ENCODE results near the gene TNNC1. TPM values are rescaled to one million over a fixed set of nuclear protein-coding genes. Genes with fewer than 3 reads are reported as not detected.

TNNC1 gene
- total RNA-seq, 1 donor from 2014 or later: 12.4 TPM

- H3K4me1 ChIP-seq (ENCODE audit: insufficient read depth, low read length): peaks cover 26% of the 10 kb centered on the region
- peaks cover 18% of the 10 kb centered on the region for H3K36me3 Mint-ChIP-seq (ENCODE audit: low read depth, unreplicated experiment)
- no peaks in the 10 kb centered on the region for H3K9me3 Mint-ChIP-seq (ENCODE audit: unreplicated experiment)
Observed at GRCh38 chr3:52407779-52408178, 46.1 kb downstream of the TNNC1 start.

DNA sequence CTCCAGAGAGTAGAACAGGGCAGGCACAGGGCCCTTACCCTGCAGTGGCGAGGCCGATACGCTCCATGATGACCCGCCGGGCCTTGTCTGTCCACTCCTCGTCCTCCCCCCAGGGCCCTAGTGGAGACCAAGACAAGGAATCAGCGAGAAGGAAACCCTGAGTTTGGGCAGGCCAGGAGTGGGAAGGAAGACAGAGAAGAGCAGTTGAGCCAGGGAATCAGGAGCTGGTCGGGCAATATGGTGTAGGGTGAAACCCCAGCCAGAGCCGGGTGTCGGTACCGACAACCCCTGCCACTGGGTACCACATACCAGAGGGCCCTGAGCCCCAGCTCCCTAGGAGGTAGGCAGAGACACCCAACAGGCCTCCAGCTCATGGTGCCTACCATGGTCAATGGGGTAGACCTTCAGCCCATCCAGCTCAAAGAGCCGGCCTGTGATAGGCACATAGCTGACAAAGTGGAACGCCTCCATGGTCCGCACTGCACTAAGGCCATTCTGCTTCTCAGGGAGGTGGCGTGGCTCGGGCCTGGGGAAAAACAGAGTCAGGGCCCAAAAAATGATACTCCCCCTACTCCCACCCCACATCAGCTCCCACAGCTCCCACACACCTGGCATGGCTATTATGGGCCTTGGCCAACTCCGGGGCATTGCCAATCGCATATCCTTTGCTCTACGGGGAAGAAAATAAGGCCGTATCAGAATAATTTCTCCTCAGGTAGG is 46.9 kb downstream of the TNNC1 start:
- no peak overlapping the region for H2AFZ ChIP-seq (ENCODE audit: low read depth, low read length)
- peak overlapping the region; percentile 70 for H3K4me3 Mint-ChIP-seq (ENCODE audit: unreplicated experiment)
- peaks cover 24% of the 10 kb centered on the region for H3K36me3 Mint-ChIP-seq (ENCODE audit: low read depth, unreplicated experiment)
- no peak overlapping the region for H3K9ac ChIP-seq (ENCODE audit: low read length)
- no peaks in the 10 kb centered on the region for H3K9me3 Mint-ChIP-seq (ENCODE audit: unreplicated experiment)
- peaks cover 9% of the 10 kb centered on the region for H3K4me1 Mint-ChIP-seq (ENCODE audit: low read depth, unreplicated experiment)
- no peak overlapping the region for H3K4me2 ChIP-seq (ENCODE audit: low read length)
- peaks cover 37% of the 10 kb centered on the region for H3K79me2 ChIP-seq (ENCODE audit: insufficient read depth, low read length)
- H4K20me1 ChIP-seq (ENCODE audit: insufficient read depth, low read length): peaks cover 29% of the 10 kb centered on the region
- no peak overlapping the region for H3K27ac ChIP-seq (ENCODE audit: low read depth, low read length)
- no peak for FAIRE-seq
- no peaks in the 10 kb centered on the region for H3K27me3 ChIP-seq (ENCODE audit: insufficient read depth, low read length)
- peaks cover 24% of the 10 kb centered on the region for H3K4me1 ChIP-seq (ENCODE audit: insufficient read depth, low read length)
- no peak for DNase-seq (ENCODE audit: low read depth)
- no peak for TF ChIP-seq EZH2 (IDR thresholded peaks at IDR 0.05; ENCODE audit: insufficient read depth, low read length)
- H3K27me3 Mint-ChIP-seq (ENCODE audit: low read depth, unreplicated experiment): no peaks in the 10 kb centered on the region
- no peak overlapping the region for H3K4me3 ChIP-seq (ENCODE audit: insufficient read depth, low read depth, low read length)
- no peaks in the 10 kb centered on the region for H3K9me3 ChIP-seq (ENCODE audit: insufficient read depth, low read depth, low read length)
- peaks cover 14% of the 10 kb centered on the region for H3K36me3 ChIP-seq (ENCODE audit: insufficient read depth, low read length)
- no peak overlapping the region for H3K27ac Mint-ChIP-seq (ENCODE audit: unreplicated experiment)

More at GRCh38 chr3:52407779-52408178, 46.1 kb downstream of the TNNC1 start:
- Mint-ChIP-seq H3K27me3 (ENCODE audit: low read depth, unreplicated experiment) (no peaks in the 10 kb centered on the region), H3K4me3 (ENCODE audit: unreplicated experiment) (peak overlapping the region; percentile 92), H3K4me1 (ENCODE audit: low read depth, unreplicated experiment) (peaks cover 11% of the 10 kb centered on the region), H3K27ac (ENCODE audit: unreplicated experiment) (no peak overlapping the region)
- DNase-seq (ENCODE audit: low read depth) (no peak), FAIRE-seq (no peak)
- Histone ChIP-seq H3K27ac (ENCODE audit: low read depth, low read length) (no peak overlapping the region), H3K9ac (ENCODE audit: low read length) (no peak overlapping the region), H3K4me3 (ENCODE audit: insufficient read depth, low read depth, low read length) (no peak overlapping the region), H2AFZ (ENCODE audit: low read depth, low read length) (no peak overlapping the region), H3K27me3 (ENCODE audit: insufficient read depth, low read length) (no peaks in the 10 kb centered on the region), H3K9me3 (ENCODE audit: insufficient read depth, low read depth, low read length) (no peaks in the 10 kb centered on the region), H3K36me3 (ENCODE audit: insufficient read depth, low read length) (peaks cover 11% of the 10 kb centered on the region), H4K20me1 (ENCODE audit: insufficient read depth, low read length) (peaks cover 34% of the 10 kb centered on the region), H3K4me2 (ENCODE audit: low read length) (no peak overlapping the region), H3K79me2 (ENCODE audit: insufficient read depth, low read length) (peaks cover 37% of the 10 kb centered on the region)
- TF ChIP-seq EZH2 (IDR thresholded peaks at IDR 0.05; ENCODE audit: insufficient read depth, low read length): no peak
- TF ChIP-seq, protein P1, sequence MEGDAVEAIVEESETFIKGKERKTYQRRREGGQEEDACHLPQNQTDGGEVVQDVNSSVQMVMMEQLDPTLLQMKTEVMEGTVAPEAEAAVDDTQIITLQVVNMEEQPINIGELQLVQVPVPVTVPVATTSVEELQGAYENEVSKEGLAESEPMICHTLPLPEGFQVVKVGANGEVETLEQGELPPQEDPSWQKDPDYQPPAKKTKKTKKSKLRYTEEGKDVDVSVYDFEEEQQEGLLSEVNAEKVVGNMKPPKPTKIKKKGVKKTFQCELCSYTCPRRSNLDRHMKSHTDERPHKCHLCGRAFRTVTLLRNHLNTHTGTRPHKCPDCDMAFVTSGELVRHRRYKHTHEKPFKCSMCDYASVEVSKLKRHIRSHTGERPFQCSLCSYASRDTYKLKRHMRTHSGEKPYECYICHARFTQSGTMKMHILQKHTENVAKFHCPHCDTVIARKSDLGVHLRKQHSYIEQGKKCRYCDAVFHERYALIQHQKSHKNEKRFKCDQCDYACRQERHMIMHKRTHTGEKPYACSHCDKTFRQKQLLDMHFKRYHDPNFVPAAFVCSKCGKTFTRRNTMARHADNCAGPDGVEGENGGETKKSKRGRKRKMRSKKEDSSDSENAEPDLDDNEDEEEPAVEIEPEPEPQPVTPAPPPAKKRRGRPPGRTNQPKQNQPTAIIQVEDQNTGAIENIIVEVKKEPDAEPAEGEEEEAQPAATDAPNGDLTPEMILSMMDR (IDR thresholded peaks at IDR 0.05; ENCODE audit: insufficient read depth, low read depth, low read length): no peak

DNA sequence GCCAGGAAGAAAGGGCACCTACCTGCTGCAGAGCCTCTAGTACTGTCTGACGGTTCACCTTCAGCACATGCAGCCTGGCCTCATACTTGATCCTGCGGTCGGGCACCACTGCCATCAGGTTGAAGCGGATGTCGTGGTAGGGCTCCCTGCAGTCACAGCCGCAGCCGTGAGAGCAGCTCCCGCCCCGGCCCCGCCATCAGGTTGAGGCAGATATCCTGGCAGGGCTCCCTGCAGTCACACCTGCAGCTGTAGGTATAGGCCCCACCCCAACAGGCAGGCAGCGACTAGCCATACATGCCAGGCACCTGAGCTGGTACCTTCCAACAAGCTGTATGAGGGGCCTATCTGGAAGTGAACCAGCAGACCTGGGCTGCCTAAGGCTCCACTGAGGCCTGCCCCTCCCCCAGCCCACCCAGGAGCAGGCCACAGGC is 47.6 kb downstream of the TNNC1 start:
- Histone ChIP-seq H3K36me3 (ENCODE audit: insufficient read depth, low read length) (peaks cover 16% of the 10 kb centered on the region), H3K4me3 (ENCODE audit: insufficient read depth, low read depth, low read length) (no peak overlapping the region), H2AFZ (ENCODE audit: low read depth, low read length) (no peak overlapping the region), H3K9ac (ENCODE audit: low read length) (no peak overlapping the region), H3K79me2 (ENCODE audit: insufficient read depth, low read length) (peaks cover 37% of the 10 kb centered on the region), H3K27ac (ENCODE audit: low read depth, low read length) (no peak overlapping the region), H3K27me3 (ENCODE audit: insufficient read depth, low read length) (no peaks in the 10 kb centered on the region), H4K20me1 (ENCODE audit: insufficient read depth, low read length) (peaks cover 22% of the 10 kb centered on the region), H3K9me3 (ENCODE audit: insufficient read depth, low read depth, low read length) (no peaks in the 10 kb centered on the region), H3K4me2 (ENCODE audit: low read length) (no peak overlapping the region), H3K4me1 (ENCODE audit: insufficient read depth, low read length) (peaks cover 17% of the 10 kb centered on the region)
- DNase-seq (ENCODE audit: low read depth) (no peak), FAIRE-seq (no peak)
- no peak overlapping the region for H3K4me3 Mint-ChIP-seq (ENCODE audit: unreplicated experiment)
- H3K27me3 Mint-ChIP-seq (ENCODE audit: low read depth, unreplicated experiment): no peaks in the 10 kb centered on the region
- peaks cover 9% of the 10 kb centered on the region for H3K4me1 Mint-ChIP-seq (ENCODE audit: low read depth, unreplicated experiment)
- H3K9me3 Mint-ChIP-seq (ENCODE audit: unreplicated experiment): no peaks in the 10 kb centered on the region
- peaks cover 24% of the 10 kb centered on the region for H3K36me3 Mint-ChIP-seq (ENCODE audit: low read depth, unreplicated experiment)
- TF ChIP-seq EZH2 (IDR thresholded peaks at IDR 0.05; ENCODE audit: insufficient read depth, low read length): no peak
- TF ChIP-seq, protein P1 (IDR thresholded peaks at IDR 0.05; ENCODE audit: insufficient read depth, low read depth, low read length): no peak
- H3K27ac Mint-ChIP-seq (ENCODE audit: unreplicated experiment): no peak overlapping the region

Measured in astrocyte (in vitro differentiated cells and primary cell).